HT-29 (cell line): ENCODE data around the gene TM9SF1. TPM values are rescaled to one million over a fixed set of nuclear protein-coding genes. Genes with fewer than 3 reads are reported as not detected.
"Not testable (repeated sequence)": the region's sequence is repeated elsewhere in the genome, so short reads cannot be mapped to it uniquely, and the experiment has no call there.

ENCODE experiments used
- DNase-seq: peaks from one replicate; pipeline ENCODE4 v3.0.0-alpha.2; 2015; ENCODE audit warnings: low spot score
- total RNA-seq: library from RNA; depleted of rRNA; stranded (reverse); fragments of >200 nt; shearing (Covaris generic); gene quantifications from 2 replicates; pipeline ENCODE4 v1.2.3, GENCODE V29; 2014

TM9SF1 gene
- total RNA-seq, 1 experiment from 2014 or later, result 44.4 TPM

DNA sequence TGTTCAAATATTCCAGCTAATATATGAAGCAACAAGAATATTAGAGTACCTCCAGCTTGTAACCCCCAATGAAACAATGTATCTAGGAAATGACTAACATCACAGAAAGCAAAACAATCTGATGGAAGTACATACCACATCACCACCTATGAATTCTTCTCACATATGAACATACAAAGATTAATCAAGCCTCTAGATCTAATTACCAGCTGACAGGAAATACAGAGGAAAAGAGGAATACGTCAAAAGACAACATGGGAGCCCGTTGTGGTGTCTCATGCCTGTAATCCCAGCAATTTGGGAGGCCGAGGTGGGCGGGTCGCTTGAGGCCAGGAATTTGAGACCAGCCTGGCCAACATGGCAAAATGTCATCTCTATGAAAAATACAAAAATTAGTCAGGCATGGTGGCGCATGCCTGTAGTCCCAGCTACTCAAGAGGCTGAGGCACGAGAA is 29.4 kb upstream of the TM9SF1 start:
- no peak for DNase-seq

DNA sequence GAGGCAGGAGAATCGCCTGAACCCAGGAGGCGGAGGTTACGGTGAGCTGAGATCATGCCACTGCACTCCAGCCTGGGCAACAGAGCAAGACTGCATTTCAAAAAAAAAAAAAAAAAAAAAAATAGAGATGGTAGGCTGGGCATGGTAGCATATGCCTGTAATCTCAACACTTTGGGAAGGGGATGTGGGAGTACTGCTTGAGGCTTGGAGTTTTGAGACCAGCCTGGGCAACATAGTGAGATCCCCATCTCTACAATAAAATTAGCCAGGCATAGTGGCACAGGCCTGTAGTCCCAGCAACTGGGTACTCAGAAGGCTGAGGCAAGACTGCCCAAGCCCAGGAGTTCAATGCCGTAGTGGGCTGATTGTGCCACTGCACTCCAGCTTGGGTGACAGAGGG is 27.7 kb upstream of the TM9SF1 start:
- DNase-seq, result not testable (repeated sequence)

DNA sequence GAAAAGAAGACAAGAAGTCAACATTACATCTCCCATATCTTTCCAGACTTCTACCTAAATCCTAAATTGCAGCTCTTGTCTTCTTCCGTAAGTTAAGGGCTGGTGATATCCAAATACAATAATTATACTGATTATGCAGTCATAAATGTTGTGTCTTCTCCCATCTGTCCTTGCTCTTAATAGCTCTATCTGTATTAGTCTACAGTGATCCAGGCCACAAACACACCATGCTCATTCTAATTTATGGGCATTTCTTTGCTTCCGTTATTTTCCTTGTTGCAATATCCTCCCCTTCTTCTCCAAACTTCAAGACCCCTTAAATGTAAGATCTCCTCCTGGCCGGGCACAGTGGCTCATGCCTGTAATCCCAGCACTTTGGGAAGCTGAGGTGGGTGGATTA is 24.3 kb upstream of the TM9SF1 start:
- DNase-seq, result no peak

DNA sequence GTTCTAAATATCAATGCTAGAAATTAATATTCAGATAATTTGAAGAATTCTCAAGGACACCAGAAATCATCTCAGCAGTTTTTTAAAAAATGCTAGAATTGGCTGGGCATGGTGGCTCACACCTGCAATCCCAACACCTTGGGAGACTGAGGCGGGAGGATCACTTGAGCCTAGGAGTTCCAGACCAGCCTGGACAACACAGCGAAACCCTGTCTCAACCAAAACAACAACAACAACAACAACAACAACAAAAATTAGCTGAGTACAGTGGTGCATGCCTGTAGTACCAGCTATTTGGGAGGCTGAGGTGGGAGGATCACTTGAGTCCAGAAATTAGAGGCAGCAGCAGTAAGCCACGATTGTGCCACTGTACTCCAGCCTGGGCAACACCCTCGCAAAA is 23.8 kb upstream of the TM9SF1 start:
- DNase-seq, result no peak

DNA sequence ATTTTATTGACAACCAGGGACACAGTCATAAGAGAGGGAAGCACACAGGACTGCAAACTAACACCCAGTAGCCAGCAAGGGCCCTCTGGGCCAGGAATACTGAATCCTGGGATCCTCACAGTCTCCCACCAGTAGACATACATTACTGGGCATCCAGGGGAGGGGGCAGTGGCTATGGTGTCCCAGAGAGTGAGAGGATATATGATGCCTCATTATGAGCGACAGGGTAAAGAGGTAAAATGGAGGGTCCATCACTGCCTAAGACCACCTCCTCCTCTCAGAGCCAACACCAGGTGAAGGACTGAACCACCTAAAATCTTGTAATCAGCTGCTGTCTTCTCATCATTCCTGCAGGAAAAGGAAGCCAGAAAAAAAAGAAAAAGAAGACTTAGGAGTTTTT is 21.6 kb upstream of the TM9SF1 start:
- not testable (repeated sequence) for DNase-seq

DNA sequence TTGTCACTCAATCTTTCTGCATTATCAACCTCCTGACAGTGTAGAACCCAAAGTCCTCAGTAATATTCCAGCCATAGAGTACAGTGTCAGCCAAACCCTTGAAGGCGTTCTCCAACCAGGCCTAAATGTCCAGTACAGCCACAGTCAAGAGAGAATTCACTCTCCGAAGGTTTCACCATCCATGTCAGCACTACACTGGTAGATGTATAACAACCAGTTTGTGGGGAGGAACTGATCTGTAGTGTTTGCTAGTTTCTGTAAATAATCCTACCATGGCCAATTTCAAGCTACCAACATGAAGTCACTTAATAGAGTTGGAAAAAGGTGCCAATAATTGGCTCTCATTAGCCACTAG is 21.1 kb upstream of the TM9SF1 start:
- DNase-seq, result no peak

DNA sequence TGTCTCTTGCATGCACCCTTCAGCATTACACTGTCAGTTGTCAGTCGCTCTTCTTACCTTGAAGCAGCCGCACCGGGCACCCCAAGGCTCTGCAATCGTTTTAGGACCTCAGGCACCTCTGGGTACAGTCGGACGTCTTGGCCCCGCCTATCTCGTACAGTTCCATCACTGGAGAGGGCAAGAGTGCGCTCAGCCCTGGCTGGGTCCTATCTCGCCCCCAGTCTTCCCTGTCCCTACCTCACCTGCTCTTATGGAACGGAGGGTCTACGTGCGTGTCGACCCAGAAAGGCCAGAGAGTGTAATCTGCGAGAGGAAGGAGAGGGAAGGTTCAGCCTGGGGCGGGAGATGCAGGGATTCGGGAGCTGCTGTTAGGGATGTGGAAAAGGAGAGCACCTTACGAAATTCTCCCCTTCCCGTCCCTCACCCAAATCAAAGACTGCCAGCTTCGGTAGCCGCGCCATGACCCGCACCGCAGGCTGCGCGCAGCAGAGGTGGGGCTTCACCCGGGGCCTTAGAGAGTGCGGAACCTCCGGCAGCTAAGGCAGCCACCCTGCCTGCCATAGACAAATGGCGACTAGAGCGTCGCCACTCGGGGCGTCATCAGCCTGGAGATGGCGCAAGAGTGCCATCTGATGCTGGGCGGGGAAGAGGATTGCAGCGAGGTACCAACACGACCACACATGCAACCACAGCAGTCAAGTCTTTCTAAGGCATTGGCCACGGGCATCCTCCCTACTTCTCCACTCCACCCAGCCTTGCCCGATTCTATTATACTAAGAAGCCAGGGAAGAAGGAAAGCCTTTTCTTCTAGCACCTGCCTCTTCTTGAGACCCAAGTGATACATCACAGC is 20.5 kb upstream of the TM9SF1 start, which contains the start of gene MDP1:
TSS of gene MDP1 (minus strand) at position 572 of the 850 bp plus-strand sequence. CDS start at position 461, 111 bp downstream.
- peak; percentile 83 for DNase-seq

DNA sequence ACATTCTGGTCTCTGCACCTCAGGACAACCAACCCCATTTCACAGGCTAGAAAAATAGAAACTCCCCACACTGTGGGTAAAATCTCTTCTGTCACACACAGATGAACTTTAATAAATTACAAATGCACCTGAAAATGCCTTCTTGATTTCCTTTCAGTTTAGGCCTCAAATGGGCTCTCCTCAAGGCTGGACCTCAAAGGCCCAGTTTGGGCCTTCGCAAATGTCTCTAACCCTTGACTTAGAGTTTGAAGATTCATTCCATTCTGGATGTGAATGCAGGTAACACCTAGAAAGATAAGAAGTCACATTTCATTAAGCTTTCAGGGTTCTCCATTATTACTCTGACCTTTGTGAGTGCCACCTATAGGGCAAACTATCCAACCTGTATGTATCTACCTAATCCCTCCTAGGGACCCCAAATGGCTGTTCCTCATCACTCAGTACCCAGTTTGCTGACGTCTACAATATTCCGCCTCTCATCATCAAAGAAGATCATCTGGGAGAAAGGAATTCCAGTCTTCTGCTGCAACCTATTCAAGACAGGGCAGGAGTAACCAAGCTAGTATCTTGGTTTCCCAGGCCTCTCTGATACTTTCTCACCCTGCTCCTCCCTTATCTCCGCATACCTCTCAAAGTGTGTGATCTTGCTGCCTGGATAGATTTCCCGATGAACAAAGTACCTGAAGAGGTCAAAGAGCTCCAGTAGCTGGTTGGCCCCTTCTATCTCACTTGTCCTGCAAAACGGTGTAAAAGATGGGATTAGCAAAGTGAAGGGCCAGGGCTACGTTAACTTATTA is 18.8 kb upstream of the TM9SF1 start:
- DNase-seq, result no peak

DNA sequence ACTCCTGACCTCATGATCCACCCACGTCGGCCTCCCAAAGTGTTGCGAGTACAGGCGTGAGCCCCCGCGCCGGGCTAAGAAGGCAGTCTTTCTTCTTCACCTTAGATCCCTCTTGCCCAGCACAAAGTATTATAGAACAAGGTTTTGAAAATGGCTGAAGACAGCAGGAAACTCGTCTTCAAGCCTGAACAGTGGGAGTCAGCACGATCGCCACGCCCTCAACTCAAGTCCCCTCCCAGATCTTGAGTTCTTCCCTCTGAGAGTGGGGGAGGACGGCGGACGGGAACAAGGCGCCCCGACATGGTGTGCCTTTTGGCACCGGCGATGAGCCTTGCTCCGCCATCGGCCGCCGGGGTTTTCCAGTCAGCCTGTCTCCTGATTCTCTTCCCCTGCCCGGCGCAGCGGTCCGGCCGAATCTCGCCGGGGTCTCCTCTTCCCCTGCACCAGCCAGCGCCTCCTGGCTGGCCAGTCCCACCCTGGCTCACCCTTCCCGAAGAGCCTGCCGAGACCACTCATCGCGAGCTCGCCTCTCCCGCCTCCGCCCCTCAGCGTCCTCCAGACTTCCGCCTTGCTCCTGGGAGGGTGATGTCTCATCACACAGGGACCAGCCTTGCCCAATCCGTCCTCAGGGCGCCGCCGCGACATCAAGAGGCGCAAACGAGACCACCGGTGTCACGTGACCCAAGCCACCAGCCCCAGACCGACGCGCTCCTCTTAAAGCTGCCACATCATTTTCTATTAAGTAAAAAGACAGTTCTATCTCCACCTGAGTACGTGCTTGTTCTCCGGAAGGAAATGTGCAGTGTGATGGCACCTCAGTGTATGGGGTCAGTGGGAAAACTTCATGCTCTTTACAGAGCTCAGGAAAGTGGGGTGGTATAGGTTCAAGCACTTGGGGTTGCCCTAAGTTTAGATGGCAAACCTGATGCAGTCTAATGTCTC is 18.0 kb upstream of the TM9SF1 start, which contains the start of gene CHMP4A:
TSS of gene CHMP4A (minus strand) at position 565 of the 942 bp plus-strand sequence. CDS start at position 516, 49 bp downstream.
- DNase-seq, result peak; percentile 90

DNA sequence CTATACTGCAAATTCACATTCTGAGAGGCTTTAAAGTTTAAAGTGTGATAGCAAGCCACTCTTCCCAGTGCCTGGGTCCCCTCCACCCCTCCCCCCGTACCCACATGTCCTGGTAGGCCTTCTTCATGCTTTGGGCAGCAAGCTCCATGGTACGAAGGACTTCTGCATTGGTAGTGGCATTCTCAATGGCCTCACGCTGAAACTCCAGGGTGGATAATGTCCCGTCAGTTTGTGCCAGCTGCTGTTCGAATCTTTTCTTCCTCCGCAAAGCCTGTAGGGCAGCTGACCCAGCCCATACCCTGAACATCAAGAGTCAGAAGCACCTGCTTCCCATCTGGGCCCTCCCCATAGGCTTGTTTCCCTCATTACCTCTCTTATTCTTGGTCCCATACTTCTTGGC is 16.1 kb upstream of the TM9SF1 start:
- no peak for DNase-seq

DNA sequence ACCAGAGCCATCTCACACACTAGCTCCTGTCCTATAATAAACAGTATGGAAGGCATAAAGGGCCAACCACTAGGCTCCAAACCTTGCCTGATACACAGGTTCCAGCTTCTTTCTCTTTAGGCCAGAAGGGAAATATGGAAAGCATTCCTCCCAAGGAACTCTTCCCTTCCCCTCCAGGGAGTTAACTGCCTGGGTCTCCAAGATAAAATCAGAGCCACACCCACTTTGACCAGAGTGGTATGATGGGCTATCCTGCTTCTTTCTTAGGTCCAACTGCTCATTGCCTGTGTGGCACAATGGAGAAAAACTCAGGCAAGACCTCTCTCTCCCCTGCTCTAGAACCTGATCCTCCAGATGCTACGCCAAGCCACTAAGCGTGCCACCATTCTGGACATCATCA is 12.4 kb upstream of the TM9SF1 start:
- no peak for DNase-seq

DNA sequence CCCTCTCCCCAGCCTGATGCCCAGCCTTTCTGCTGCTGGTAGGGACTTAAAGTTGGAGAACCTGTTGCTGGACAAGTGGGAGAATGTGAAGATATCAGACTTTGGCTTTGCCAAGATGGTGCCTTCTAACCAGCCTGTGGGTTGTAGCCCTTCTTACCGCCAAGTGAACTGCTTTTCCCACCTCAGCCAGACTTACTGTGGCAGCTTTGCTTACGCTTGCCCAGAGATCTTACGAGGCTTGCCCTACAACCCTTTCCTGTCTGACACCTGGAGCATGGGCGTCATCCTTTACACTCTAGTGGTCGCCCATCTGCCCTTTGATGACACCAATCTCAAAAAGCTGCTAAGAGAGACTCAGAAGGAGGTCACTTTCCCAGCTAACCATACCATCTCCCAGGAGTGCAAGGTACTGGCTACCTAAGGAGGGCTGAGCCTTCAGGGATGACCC is 11.9 kb upstream of the TM9SF1 start:
- DNase-seq, result no peak

DNA sequence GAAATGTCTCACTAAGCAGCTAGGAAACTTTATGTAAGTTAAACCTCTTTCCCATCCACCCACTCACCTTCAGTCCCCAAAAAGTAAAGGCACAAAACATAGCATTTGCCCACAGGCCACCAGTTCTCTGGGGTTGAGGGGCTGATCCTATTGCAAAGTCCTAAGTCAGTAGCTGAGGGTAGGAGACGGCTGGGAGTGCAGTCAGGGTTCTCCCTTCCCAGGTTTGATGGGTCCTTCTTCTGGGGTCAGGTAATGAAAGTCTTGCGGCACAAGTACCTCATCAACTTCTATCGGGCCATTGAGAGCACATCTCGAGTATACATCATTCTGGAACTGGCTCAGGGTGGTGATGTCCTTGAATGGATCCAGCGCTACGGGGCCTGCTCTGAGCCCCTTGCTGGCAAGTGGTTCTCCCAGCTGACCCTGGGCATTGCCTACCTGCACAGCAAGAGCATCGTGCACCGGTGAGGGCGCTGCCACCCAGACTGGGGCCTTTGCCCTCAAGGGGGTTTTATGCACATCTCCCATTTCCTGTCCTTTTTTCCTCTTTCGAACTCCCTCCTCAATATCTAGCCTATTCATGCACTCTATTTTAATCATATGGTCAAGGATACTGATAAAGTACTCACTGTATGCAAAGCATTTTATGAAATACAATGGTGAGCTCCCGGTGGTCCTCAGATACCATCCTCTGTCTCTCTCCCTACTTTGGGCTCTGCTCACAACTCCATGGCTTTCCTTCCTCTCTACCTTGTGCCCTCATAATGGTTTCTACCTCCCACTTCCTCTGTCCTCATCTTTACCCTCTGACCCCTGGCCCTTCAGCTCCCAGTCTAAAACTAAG is 11.2 kb upstream of the TM9SF1 start:
- DNase-seq, result no peak

DNA sequence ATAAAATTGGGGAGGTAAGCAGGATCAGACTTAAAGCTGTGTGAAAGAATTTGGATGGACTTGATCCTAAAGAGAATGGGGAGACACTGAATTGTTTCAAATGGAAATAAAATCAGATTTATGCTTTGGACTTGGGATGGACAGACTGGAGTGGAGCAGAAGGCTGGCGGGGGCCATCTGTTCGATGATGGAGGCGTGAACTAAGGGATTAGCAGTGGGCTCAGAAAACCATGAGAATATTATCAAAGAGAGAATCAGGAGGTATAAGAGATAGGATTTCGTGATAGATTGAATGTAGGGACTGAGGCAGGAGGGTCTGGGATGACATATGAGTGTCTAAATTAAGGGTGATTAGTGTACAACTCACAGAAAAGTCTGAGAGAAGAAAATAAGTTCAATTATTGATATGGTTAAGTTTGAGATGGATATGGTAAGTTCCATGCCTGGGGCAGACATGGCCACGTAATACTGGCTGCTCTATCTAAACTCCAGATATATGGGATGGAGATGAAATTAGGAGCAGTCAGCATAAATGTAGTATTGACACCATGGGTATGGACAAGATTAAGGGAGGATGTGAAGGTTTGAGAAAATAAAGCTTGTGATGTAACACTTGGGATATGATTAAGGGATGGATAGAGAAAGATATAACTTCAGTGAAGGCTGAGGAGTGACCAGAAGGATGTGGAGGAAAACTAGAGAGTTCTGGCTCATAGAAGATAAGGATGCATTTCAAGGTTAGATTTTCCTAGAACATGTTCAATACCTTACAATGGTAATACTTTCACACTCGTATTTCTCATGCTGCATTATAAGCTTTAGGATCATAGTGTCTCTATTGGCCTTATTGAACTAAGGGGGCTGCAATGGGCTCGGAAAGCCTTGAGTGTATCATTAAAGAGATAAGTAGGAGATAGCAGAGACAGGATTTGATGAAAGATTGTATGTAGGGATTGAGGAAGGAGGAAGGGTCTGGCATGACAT is 9.2 kb upstream of the TM9SF1 start:
- no peak for DNase-seq

DNA sequence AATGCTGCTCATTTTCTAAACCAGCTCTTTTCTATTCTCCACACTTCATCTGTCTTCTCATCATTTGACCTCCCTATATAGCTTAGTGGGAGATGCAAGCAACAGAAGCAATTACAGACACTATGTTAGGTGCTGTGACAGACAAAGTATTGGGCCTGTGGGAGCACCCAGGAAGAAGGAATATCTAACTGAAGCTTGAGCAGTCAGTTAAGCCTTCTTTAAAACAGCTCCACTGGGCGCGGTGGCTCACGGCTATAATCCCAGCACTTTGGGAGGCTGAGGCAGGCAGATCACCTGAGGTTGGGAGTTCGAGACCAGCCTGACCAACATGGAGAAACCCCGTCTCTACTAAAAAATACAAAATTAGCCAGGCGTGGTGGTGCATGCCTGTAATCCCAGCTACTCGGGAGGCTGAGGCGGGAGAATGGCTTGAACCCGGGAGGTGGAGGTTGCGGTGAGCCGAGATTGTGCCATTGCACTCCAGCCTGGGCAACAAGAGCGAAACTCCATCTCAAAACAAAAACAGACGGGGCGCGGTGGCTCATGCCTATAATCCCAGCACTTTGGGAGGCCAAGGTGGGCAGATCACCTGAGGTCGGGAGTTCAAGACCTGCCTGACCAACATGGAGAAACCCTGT is 8.1 kb upstream of the TM9SF1 start:
- not testable (repeated sequence) for DNase-seq

DNA sequence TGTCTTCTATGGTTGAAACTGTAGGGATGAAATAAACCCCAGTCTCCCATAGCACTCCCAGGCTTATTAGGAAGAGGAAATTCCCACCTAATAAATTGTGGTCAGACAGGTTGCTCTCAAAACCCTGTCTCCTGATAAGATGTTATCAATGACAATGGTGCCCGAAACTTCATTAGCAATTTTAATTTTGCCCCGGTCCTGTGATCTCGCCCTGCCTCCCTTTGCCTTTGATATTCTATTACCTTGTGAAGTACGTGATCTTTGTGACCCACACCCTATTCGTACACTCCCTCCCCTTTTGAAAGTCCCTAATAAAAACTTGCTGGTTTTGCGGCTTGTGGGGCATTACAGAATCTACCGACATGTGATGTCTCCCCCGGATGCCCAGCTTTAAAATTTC is 7.3 kb upstream of the TM9SF1 start:
- DNase-seq, result not testable (repeated sequence)

DNA sequence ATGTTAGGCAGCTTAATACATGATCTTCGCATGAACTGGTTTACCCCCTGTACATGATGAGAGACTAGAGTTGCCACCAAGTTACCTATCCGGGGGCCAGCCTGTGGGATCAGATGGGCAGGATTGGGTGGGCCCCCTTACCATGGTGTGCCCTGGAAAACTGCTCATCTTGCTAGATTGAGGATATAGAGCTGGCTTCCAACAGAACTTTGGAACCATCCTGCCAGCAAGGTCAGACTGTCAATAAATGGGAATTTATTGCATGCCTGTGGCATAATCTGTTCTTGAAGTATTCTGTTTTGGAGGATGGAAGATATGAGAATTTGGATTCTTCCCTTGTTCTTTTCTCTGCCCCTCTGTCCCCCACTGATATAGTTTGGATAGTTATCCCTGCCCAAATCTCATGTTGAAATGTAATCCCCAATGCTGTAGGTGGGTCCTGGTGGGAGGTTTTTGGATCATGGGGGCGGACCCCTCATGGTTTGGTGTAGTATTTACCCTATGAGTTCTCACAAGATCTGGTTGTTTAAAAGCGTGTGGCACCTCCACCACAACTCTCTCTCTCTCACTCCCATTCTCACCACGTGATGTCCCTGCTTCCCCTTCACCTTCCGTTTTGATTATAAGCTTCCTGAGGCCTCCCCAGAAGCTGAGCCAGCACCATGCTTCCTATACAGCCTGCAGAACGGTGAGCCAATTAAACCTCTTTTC is 3.7 kb upstream of the TM9SF1 start:
- DNase-seq, result no peak

DNA sequence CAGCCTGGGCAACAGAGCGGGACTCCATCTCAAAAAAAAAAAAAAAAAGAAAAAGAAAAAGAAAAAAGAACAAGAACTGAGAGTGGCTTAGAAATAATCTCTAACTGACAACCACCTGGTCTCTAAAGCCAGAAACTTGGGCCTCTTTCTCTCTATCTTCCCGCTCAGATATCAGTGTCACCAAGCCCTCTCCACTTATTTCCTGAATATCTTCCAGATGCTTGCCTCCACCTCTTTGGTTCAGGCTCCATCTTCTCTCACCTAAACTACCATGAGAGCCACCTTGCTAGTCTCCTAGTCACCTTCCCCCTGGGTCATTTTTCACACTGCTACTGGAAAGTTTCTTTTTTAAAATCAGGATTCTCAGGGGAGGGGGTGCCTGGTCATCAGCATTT is 1.8 kb upstream of the TM9SF1 start:
- no peak for DNase-seq
